Measurements from ENCODE around the gene NBEA. TPM values are rescaled to one million over a fixed set of nuclear protein-coding genes. Genes with fewer than 3 reads are reported as not detected.

NBEA gene
- total RNA-seq, 2 donors from 2014 or later = 7.7 to 10.2 TPM

GRCh38 chr13:35698911-35699576 is 757.0 kb downstream of the NBEA start:
- TF ChIP-seq CTCF (IDR thresholded peaks at IDR 0.05) = no peak
- Histone ChIP-seq H3K36me3 (no peaks in the 10 kb centered on the region), H3K4me3 (peak overlapping the region; percentile 52), H3K4me1 (ENCODE audit: control insufficient read depth in 1 of 2, low read depth in 2 of 2) (peaks cover 0 to 10% of the 10 kb centered on the region in 2 donors), H3K27me3 (replicated peaks; ENCODE audit: insufficient read depth) (no peaks in the 10 kb centered on the region), H3K9me3 (no peaks in the 10 kb centered on the region), H3K27ac (no peak overlapping the region)
- ATAC-seq (ENCODE audit: insufficient number of reproducible peaks, low FRiP score, low read depth) (no peak), DNase-seq (ENCODE audit: low spot score) (no peak)

DNA sequence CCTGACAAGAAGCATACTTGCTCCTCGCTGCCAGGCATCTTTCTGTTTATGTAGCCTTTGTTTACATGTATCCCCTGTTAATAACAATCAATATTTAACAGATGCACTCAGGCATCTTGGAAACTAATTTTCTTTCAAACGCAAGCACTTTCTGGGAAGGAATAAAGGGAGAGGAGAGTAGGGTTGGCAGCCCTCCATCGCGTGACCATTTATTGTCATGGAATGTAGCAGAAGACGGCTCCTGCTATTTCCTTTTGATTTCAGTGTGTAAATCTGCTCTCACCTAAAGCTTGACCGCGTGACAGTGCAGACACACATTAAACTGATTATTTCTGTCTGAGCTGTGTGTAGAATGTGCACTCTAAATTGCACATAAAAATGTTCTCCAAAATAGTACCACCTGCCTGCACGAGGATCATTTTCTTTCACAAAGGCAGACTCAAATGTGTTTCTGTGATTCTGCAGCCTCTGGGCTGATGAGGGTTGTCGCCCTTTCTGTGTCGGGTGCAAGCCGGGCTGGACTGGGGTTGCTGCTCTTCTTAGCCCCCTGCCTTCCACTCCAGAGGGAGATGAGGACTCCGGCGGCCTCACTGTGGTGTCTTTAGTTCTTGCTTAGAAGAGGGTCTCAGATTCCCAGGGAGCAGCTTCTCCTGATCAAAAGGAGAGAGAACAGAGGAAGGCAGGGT is 757.9 kb downstream of the NBEA start:
- peaks cover 0 to 10% of the 10 kb centered on the region in 2 donors for H3K4me1 ChIP-seq (ENCODE audit: control insufficient read depth in 1 of 2, low read depth in 2 of 2)
- no peaks in the 10 kb centered on the region for H3K9me3 ChIP-seq
- no peaks in the 10 kb centered on the region for H3K36me3 ChIP-seq
- H3K4me3 ChIP-seq = peak overlapping the region; percentile 52
- DNase-seq (ENCODE audit: low spot score) (no peak), ATAC-seq (ENCODE audit: insufficient number of reproducible peaks, low FRiP score, low read depth) (no peak)
- no peak overlapping the region for H3K27ac ChIP-seq
- no peak for TF ChIP-seq CTCF (IDR thresholded peaks at IDR 0.05)
- H3K27me3 ChIP-seq (replicated peaks; ENCODE audit: insufficient read depth) = no peaks in the 10 kb centered on the region

GRCh38 chr13:35700671-35701070 is 758.6 kb downstream of the NBEA start:
- H3K4me1 ChIP-seq (ENCODE audit: control insufficient read depth in 1 of 2, low read depth in 2 of 2) = peaks cover 0 to 10% of the 10 kb centered on the region in 2 donors
- H3K27me3 ChIP-seq (replicated peaks; ENCODE audit: insufficient read depth) = no peaks in the 10 kb centered on the region
- no peak overlapping the region for H3K27ac ChIP-seq
- no peak for TF ChIP-seq CTCF (IDR thresholded peaks at IDR 0.05)
- no peaks in the 10 kb centered on the region for H3K9me3 ChIP-seq
- ATAC-seq (ENCODE audit: insufficient number of reproducible peaks, low FRiP score, low read depth) = no peak
- no peaks in the 10 kb centered on the region for H3K36me3 ChIP-seq
- DNase-seq (ENCODE audit: low spot score) = no peak
- no peak overlapping the region for H3K4me3 ChIP-seq

DNA sequence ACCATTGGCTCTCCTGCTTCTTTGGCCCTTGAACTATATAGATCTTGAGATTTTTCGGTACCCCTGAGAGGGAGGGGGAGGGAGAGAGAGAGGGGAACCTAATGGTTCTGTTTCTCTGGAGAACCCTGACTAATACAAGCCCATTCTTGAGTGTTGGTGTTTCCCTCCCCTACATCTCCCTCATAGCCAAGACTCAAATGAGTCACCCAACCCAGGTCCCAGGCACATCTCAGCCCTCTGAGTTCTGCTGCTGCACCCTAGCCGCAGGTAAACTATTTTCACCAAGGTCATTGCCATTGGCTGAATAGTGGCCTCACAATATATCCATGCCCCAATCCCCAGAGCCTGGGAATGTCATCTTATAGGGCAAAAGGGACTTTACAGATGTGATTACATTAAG is 760.2 kb downstream of the NBEA start:
- peaks cover 0 to 10% of the 10 kb centered on the region in 2 donors for H3K4me1 ChIP-seq (ENCODE audit: control insufficient read depth in 1 of 2, low read depth in 2 of 2)
- H3K4me3 ChIP-seq = no peak overlapping the region
- H3K27ac ChIP-seq = no peak overlapping the region
- ATAC-seq (ENCODE audit: insufficient number of reproducible peaks, low FRiP score, low read depth) = no peak
- no peaks in the 10 kb centered on the region for H3K27me3 ChIP-seq (replicated peaks; ENCODE audit: insufficient read depth)
- DNase-seq (ENCODE audit: low spot score) = no peak
- no peaks in the 10 kb centered on the region for H3K9me3 ChIP-seq
- TF ChIP-seq CTCF (IDR thresholded peaks at IDR 0.05) = no peak
- no peaks in the 10 kb centered on the region for H3K36me3 ChIP-seq

DNA sequence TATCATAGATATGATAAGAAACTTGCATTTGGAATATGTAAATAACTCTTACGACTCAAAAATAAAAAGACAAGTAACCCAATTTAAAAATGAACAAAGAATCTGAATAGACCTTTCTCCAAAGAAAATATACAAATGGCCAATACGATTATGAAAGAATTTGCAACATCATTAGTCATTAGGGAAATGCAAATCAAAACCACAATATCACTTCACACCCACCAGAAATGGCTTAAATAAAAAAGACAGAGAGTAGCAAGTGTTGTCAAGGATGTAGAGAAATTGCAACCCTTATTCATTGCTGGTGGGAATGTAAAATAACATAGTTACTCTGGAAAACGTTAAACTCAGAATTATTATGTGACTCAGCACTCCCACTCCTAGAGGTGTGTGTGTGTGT is 761.0 kb downstream of the NBEA start:
- peaks cover 0 to 10% of the 10 kb centered on the region in 2 donors for H3K4me1 ChIP-seq (ENCODE audit: control insufficient read depth in 1 of 2, low read depth in 2 of 2)
- DNase-seq (ENCODE audit: low spot score) (no peak), ATAC-seq (ENCODE audit: insufficient number of reproducible peaks, low FRiP score, low read depth) (no peak)
- H3K9me3 ChIP-seq = no peaks in the 10 kb centered on the region
- H3K27ac ChIP-seq = no peak overlapping the region
- TF ChIP-seq CTCF (IDR thresholded peaks at IDR 0.05) = no peak
- no peaks in the 10 kb centered on the region for H3K36me3 ChIP-seq
- no peak overlapping the region for H3K4me3 ChIP-seq
- H3K27me3 ChIP-seq (replicated peaks; ENCODE audit: insufficient read depth) = no peaks in the 10 kb centered on the region

Measured in thoracic aorta (tissue), 2 donors.